Fibroblast of lung (primary cell): ENCODE measurements around the gene PPARG. TPM values are rescaled to one million over a fixed set of nuclear protein-coding genes. Genes with fewer than 3 reads are reported as not detected.

ENCODE experiments used
- DNase-seq, 2 donors: peaks; one replicate each; pipeline versions ENCODE4 v3.0.0 to v3.0.0-alpha.2; 2010; ENCODE audit warnings: low read depth in 2 of 2
- H2AFZ ChIP-seq: 2 replicates; pipeline ENCODE4 v1.5.1; 2012; ENCODE audit warnings: low read length, control low read depth, inconsistent platforms
- H3K27ac ChIP-seq: 2 replicates; pipeline ENCODE4 v1.5.1; 2011; ENCODE audit warnings: low read length, control low read depth; ENCODE audit not compliant: insufficient read depth
- H3K27me3 ChIP-seq: 2 replicates; pipeline ENCODE4 v1.5.1; 2011; ENCODE audit warnings: mild to moderate bottlenecking, low read length; ENCODE audit not compliant: control insufficient read depth, insufficient read depth
- H3K36me3 ChIP-seq: 2 replicates; pipeline ENCODE4 v1.5.1; 2011; ENCODE audit warnings: low read length; ENCODE audit not compliant: control insufficient read depth, insufficient read depth
- H3K4me1 ChIP-seq: 2 replicates; pipeline ENCODE4 v1.5.1; 2011; ENCODE audit warnings: low read length; ENCODE audit not compliant: control insufficient read depth, insufficient read depth; ENCODE audit errors: extremely low read depth
- H3K4me2 ChIP-seq: 2 replicates; pipeline ENCODE4 v1.5.1; 2011; ENCODE audit warnings: low read length, control low read depth; ENCODE audit not compliant: insufficient read depth; ENCODE audit errors: extremely low read depth
- H3K4me3 ChIP-seq, 4 experiments: fragments of 200-600 bp in 1 of 4; sonication (generic) in 1 of 4; replicated peaks in 1 of 4; 2 replicates each; pipeline ENCODE4 v1.5.1; 2011 to 2016; ENCODE audit warnings: low read length in 4 of 4, low read depth in 3 of 4, mild to moderate bottlenecking in 3 of 4, control low read depth in 2 of 4, inconsistent platforms in 1 of 4, mixed read lengths in 1 of 4; ENCODE audit not compliant: insufficient read depth in 1 of 4; ENCODE audit errors: control extremely low read depth in 1 of 4
- H3K79me2 ChIP-seq: 2 replicates; pipeline ENCODE4 v1.5.1; 2012; ENCODE audit warnings: mild to moderate bottlenecking, low read length, inconsistent platforms; ENCODE audit not compliant: control insufficient read depth, insufficient read depth
- H3K9ac ChIP-seq: 2 replicates; pipeline ENCODE4 v1.5.1; 2011; ENCODE audit warnings: mild to moderate bottlenecking, low read length, control low read depth; ENCODE audit not compliant: insufficient read depth
- H3K9me3 ChIP-seq: 2 replicates; pipeline ENCODE4 v1.5.1; 2012; ENCODE audit warnings: low read depth, low read length; ENCODE audit not compliant: control insufficient read depth, insufficient read depth
- H4K20me1 ChIP-seq: 2 replicates; pipeline ENCODE4 v1.5.1; 2011; ENCODE audit warnings: low read length; ENCODE audit not compliant: control insufficient read depth, insufficient read depth; ENCODE audit errors: extremely low read depth
- EZH2 ChIP-seq: IDR thresholded peaks from 2 replicates; pipeline ENCODE4 v1.5.1; 2012; ENCODE audit warnings: low read length, control low read depth, mild to moderate bottlenecking; ENCODE audit errors: missing control alignments
- polyA plus RNA-seq, 2 donors: library from polyadenylated mRNA; depleted of rRNA in 1 of 2; stranded (reverse) in 1 of 2; unstranded in 1 of 2; fragments of >200 nt; gene quantifications; 2 replicates each; pipeline ENCODE4 v1.2.1, GENCODE V29; 2011 to 2012; ENCODE audit warnings: missing spikeins in 1 of 2
- total RNA-seq: library from RNA; depleted of rRNA; stranded (reverse); fragments of >200 nt; gene quantifications from 2 replicates; pipeline ENCODE4 v1.2.1, GENCODE V29; 2014
- TF ChIP-seq, protein P1 (sequence below), 2 donors: IDR thresholded peaks in 1 of 2; conservative IDR thresholded peaks in 1 of 2; 1 replicate in 1 of 2; 2 replicates in 1 of 2; pipeline ENCODE4 v1.5.1; 2011 to 2012; ENCODE audit warnings: low read length in 2 of 2, control low read depth in 1 of 2, inconsistent platforms in 1 of 2, low read depth in 1 of 2, mild to moderate bottlenecking in 1 of 2

Gene PPARG
- total and polyA plus RNA-seq, 2 donors (not counting 1 experiment from before 2014, with no cell fraction given): 32.8 to 42.8 TPM

DNA sequence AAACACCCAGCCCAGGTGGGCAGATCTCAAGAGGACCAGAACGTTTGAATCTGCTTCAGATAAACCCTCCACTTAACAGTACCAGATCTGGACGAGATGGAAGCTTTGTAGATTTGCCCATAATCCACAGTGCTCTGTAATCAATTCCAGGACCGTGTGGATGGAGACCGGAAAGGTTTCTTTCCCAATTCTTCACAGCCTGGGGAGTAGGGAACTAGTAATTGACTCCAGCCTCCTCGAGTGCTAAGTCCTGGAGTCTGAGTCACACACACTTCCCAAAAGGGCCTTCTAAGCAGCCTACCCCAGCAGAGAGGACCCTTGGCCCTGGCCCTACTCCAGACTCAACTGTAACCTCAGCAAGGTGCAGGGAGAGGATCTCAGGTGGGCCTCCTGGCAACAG is 139.3 kb downstream of the PPARG start:
- Histone ChIP-seq H3K4me3 (no peak overlapping the region), H3K4me2 (no peak overlapping the region), H3K4me1 (peaks cover 2% of the 10 kb centered on the region), H3K9ac (no peak overlapping the region), H2AFZ (no peak overlapping the region), H3K36me3 (no peaks in the 10 kb centered on the region), H3K27ac (no peak overlapping the region), H3K79me2 (no peaks in the 10 kb centered on the region), H3K9me3 (no peaks in the 10 kb centered on the region), H3K27me3 (no peaks in the 10 kb centered on the region), H4K20me1 (no peaks in the 10 kb centered on the region)
- DNase-seq: no peak
- TF ChIP-seq, protein P1, sequence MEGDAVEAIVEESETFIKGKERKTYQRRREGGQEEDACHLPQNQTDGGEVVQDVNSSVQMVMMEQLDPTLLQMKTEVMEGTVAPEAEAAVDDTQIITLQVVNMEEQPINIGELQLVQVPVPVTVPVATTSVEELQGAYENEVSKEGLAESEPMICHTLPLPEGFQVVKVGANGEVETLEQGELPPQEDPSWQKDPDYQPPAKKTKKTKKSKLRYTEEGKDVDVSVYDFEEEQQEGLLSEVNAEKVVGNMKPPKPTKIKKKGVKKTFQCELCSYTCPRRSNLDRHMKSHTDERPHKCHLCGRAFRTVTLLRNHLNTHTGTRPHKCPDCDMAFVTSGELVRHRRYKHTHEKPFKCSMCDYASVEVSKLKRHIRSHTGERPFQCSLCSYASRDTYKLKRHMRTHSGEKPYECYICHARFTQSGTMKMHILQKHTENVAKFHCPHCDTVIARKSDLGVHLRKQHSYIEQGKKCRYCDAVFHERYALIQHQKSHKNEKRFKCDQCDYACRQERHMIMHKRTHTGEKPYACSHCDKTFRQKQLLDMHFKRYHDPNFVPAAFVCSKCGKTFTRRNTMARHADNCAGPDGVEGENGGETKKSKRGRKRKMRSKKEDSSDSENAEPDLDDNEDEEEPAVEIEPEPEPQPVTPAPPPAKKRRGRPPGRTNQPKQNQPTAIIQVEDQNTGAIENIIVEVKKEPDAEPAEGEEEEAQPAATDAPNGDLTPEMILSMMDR (conservative IDR thresholded peaks at IDR 0.05 in 1 of 2, IDR thresholded peaks at IDR 0.05 in 1 of 2; ENCODE audit: low read depth in 1 of 2, low read length in 2 of 2): no peak
- TF ChIP-seq EZH2: no peak

- Histone ChIP-seq H4K20me1 (no peaks in the 10 kb centered on the region), H3K36me3 (no peaks in the 10 kb centered on the region), H3K9ac (no peak overlapping the region), H3K4me2 (no peak overlapping the region), H3K9me3 (no peaks in the 10 kb centered on the region), H3K4me1 (no peaks in the 10 kb centered on the region), H2AFZ (no peak overlapping the region), H3K79me2 (no peaks in the 10 kb centered on the region), H3K27me3 (no peaks in the 10 kb centered on the region), H3K27ac (no peak overlapping the region), H3K4me3 (no peak overlapping the region)
- peak in 1 of 2 donors; percentile 34 for DNase-seq
- TF ChIP-seq, protein P1 (conservative IDR thresholded peaks at IDR 0.05 in 1 of 2, IDR thresholded peaks at IDR 0.05 in 1 of 2; ENCODE audit: low read depth in 1 of 2, low read length in 2 of 2): no peak
- TF ChIP-seq EZH2: no peak
Measured at GRCh38 chr3:12430086-12430485, 141.2 kb downstream of the PPARG start.

DNA sequence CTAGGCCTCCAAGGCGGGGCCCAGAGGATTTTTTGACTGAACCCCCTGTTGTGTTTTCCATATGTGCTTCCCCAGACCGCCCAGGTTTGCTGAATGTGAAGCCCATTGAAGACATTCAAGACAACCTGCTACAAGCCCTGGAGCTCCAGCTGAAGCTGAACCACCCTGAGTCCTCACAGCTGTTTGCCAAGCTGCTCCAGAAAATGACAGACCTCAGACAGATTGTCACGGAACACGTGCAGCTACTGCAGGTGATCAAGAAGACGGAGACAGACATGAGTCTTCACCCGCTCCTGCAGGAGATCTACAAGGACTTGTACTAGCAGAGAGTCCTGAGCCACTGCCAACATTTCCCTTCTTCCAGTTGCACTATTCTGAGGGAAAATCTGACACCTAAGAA is 145.0 kb downstream of the PPARG start:
- H3K4me2 ChIP-seq: no peak overlapping the region
- H3K9me3 ChIP-seq: no peaks in the 10 kb centered on the region
- no peak overlapping the region for H3K4me3 ChIP-seq
- no peak overlapping the region for H2AFZ ChIP-seq
- no peak for TF ChIP-seq EZH2
- TF ChIP-seq, protein P1 (conservative IDR thresholded peaks at IDR 0.05 in 1 of 2, IDR thresholded peaks at IDR 0.05 in 1 of 2; ENCODE audit: low read depth in 1 of 2, low read length in 2 of 2): no peak
- no peaks in the 10 kb centered on the region for H3K79me2 ChIP-seq
- no peak overlapping the region for H3K9ac ChIP-seq
- no peak for DNase-seq
- H4K20me1 ChIP-seq: no peaks in the 10 kb centered on the region
- H3K4me1 ChIP-seq: peaks cover 10% of the 10 kb centered on the region
- no peak overlapping the region for H3K27ac ChIP-seq
- H3K36me3 ChIP-seq: no peaks in the 10 kb centered on the region
- H3K27me3 ChIP-seq: no peaks in the 10 kb centered on the region
